ENCODE results near the gene C11orf87. TPM values are rescaled to one million over a fixed set of nuclear protein-coding genes. Genes with fewer than 3 reads are reported as not detected.

The C11orf87 gene
- total RNA-seq, 4 donors from 2014 or later = 0.03 TPM; not detected in 3

- TF ChIP-seq CTCF (IDR thresholded peaks at IDR 0.05) (no peak), POLR2A (IDR thresholded peaks at IDR 0.05) (no peak)
- DNase-seq (ENCODE audit: low spot score in 2 of 2) = no peak
- no peak overlapping the region for H3K4me3 ChIP-seq (ENCODE audit: low read depth, poor library complexity, severe bottlenecking)
- intact Hi-C loops (cut with DNase I; ENCODE audit: low total_unique reads) = no loop called here
- 75 to 87% methylated on average over 1 of the region's 1 CpG for WGBS, 2 donors
Observed at GRCh38 chr11:109443052-109443451, 21.1 kb downstream of the C11orf87 start.

- no peak overlapping the region for H3K4me3 ChIP-seq (ENCODE audit: low read depth, poor library complexity, severe bottlenecking)
- intact Hi-C loops (cut with DNase I; ENCODE audit: low total_unique reads) = no loop called here
- WGBS, 2 donors = 67 to 73% methylated on average over 2 of the region's 2 CpGs
- TF ChIP-seq POLR2A (IDR thresholded peaks at IDR 0.05) (no peak), CTCF (IDR thresholded peaks at IDR 0.05) (no peak)
- DNase-seq (ENCODE audit: low spot score in 2 of 2) = no peak
Observed at GRCh38 chr11:109454857-109455256, 32.9 kb downstream of the C11orf87 start.

Measured in lower leg skin (tissue), 4 donors.